ENCODE measurements around the gene TP53TG5.

Gene TP53TG5

DNA sequence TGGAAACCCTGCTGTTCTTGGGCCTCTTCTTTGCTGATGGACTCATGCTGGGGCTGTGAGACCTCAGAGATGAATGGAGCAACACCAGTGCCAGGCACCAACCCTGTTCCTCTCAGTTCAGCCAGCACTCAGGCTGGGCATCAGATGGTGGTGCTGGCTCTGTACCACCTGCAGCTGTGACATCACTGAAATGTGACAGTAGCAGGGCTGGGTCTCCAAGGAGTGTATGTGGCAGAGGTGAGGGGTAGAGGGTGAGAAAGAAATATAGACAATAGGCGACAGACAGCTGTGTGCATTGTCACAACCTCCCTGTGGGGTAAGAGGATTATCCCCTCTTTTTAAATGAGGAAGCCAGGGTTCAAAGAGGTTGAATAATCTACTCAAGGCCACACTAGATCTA, at the start of gene TP53TG5:
TP53TG5 (minus strand) TSS at position 135 of the 400 bp plus-strand sequence; CDS start at position 46, 89 bp downstream.
- no peak for DNase-seq (ENCODE audit: low read depth in 2 of 2, low spot score in 1 of 2)

- DNase-seq (ENCODE audit: low read depth in 2 of 2, low spot score in 1 of 2): no peak
Measured at GRCh38 chr20:45427236-45428149, 49.4 kb upstream of the TP53TG5 start.

GRCh38 chr20:45426320-45427016, 48.3 kb upstream of the TP53TG5 start:
- no peak for DNase-seq (ENCODE audit: low read depth in 2 of 2, low spot score in 1 of 2)

- DNase-seq (ENCODE audit: low read depth in 2 of 2, low spot score in 1 of 2): no peak
Measured at GRCh38 chr20:45425561-45425960, 47.4 kb upstream of the TP53TG5 start.

- DNase-seq (ENCODE audit: low read depth in 2 of 2, low spot score in 1 of 2): no peak
Measured at GRCh38 chr20:45423700-45424099, 45.6 kb upstream of the TP53TG5 start.

DNA sequence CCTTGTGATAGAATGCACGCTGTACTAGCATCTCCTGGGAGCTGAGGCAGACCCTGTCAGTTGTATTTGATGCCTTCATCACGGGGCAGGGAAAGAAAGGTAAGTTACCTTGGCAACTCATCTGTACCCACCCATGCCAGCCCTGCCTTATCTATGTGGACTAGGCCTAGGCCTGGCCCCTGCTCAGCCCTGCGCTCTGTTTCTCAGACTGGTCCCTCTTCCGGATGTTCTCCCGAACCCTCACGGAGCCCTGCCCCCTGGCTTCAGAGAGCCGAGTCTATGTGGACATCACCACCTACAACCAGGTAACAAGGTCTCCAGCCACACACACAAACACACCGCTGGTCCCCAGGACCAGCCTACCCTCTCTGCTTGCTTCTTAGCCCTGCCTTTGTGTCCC, 42.0 kb upstream of the TP53TG5 start:
- DNase-seq (ENCODE audit: low read depth in 2 of 2, low spot score in 1 of 2): no peak

DNA sequence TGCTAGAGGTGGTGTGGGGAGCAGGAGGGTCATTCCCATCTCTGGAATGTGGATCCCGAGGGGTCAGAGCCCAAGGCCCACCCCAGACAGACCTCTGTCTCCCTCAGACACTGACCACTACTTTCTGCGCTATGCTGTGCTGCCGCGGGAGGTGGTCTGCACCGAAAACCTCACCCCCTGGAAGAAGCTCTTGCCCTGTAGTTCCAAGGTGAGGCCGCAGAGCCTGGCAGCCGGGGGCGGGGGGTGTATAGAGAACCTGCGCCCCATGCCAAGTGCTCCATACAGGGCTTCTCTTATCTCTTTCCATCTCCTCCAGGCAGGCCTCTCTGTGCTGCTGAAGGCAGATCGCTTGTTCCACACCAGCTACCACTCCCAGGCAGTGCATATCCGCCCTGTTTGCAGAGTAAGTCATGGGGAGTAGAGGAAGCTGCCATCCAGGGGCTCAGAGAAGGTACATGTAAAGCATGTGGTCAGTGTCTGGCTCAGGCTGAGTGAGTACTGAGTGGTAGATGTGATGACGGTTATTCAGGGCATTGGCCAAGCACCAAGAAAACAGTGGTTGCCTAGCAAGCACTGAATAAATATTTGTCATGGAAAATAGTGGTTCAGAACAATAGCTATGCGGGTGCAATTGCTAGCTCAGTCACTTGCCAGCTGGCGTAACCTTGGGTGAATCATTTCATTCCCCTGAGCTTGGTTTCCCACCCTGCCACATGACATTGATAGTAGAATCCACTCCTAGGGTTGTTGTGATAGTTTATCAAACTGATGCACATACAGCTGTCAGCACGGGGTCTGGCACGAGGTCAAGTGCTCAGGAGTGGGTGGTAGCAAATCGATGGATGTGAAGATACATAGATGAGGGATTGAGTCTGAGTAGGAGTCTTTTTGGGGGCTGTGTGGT, 41.3 kb upstream of the TP53TG5 start:
- no peak for DNase-seq (ENCODE audit: low read depth in 2 of 2, low spot score in 1 of 2)

GRCh38 chr20:45416917-45417316, 38.8 kb upstream of the TP53TG5 start:
- no peak for DNase-seq (ENCODE audit: low read depth in 2 of 2, low spot score in 1 of 2)

DNA sequence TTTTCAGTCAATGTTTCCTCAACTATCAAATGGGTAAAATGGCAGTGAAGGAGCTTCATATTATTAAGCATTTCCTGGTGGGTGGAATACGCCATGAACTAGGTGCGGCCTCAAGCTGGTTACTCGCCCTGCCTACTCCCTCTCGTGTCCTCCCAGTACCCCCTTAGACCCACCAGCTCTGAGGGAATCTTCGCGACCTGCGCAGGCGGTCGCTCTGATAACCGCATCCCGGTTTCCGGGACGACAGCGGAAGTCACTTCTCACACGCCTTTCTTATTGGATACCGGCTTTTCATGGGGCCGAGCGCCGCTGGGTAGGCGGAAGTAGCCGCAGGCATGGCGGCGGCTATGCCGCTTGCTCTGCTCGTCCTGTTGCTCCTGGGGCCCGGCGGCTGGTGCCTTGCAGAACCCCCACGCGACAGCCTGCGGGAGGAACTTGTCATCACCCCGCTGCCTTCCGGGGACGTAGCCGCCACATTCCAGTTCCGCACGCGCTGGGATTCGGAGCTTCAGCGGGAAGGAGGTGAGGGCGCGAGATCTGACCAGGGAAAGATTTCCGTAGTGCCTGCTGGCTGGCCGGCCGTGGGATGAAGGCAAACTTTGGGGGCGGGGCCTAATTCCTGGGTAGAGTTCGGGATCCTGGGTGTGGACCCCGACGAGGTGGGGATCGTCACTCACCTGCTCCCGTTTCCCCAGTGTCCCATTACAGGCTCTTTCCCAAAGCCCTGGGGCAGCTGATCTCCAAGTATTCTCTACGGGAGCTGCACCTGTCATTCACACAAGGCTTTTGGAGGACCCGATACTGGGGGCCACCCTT, 37.9 kb upstream of the TP53TG5 start, which contains the start of gene PIGT:
PIGT (plus strand) TSS at position 320 of the 816 bp plus-strand sequence; CDS start at position 336, 16 bp downstream.
- peak; percentile 69 to 82 for DNase-seq (ENCODE audit: low read depth in 2 of 2, low spot score in 1 of 2)

GRCh38 chr20:45413479-45413878, 35.4 kb upstream of the TP53TG5 start:
- DNase-seq (ENCODE audit: low read depth in 2 of 2, low spot score in 1 of 2): no peak

DNA sequence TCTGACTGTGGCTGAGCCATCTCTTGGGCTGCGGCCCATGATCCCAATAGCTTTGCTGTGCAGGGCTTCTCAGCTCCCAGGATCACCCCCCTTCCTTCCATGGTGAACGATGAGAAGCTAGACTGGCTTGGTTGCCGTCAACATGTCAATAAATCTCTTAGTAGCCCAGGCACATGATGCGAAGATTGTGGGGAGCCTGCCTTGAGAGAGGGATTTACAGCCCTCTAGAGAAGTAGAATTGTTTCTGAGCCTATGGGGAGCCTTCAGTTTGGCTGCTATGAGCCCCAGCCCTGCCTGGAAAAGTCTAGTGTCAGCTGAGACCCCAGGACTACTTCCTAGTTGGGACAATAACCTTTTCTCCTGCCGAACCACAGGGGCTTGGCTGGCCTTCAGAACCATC, 34.5 kb upstream of the TP53TG5 start:
- DNase-seq (ENCODE audit: low read depth in 2 of 2, low spot score in 1 of 2): no peak

GRCh38 chr20:45410887-45411286, 32.8 kb upstream of the TP53TG5 start:
- DNase-seq (ENCODE audit: low read depth in 2 of 2, low spot score in 1 of 2): no peak

DNA sequence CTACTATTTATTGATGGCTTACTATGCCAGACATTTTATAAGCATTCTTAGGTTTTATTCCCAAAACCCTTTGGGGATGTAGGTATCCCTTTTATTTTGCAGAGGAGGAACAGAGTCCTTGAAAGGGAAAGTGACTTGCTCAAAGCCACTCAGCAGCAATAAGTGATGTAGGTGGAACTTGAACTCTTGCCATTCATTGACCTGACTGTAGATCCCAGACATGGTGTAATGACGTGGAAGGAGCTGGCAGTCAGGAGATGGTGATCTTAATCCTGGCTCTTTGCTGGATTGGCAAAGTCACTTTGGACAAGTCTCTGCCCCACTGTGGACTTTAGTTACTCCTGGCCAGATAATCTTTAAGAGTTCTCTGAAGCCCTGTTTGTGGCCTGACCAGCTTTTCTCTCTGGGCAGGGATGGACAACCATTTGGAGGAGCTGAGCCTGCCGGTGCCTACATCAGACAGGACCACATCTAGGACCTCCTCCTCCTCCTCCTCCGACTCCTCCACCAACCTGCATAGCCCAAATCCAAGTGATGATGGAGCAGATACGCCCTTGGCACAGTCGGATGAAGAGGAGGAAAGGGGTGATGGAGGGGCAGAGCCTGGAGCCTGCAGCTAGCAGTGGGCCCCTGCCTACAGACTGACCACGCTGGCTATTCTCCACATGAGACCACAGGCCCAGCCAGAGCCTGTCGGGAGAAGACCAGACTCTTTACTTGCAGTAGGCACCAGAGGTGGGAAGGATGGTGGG, 31.6 kb upstream of the TP53TG5 start:
- DNase-seq (ENCODE audit: low read depth in 2 of 2, low spot score in 1 of 2): no peak

DNA sequence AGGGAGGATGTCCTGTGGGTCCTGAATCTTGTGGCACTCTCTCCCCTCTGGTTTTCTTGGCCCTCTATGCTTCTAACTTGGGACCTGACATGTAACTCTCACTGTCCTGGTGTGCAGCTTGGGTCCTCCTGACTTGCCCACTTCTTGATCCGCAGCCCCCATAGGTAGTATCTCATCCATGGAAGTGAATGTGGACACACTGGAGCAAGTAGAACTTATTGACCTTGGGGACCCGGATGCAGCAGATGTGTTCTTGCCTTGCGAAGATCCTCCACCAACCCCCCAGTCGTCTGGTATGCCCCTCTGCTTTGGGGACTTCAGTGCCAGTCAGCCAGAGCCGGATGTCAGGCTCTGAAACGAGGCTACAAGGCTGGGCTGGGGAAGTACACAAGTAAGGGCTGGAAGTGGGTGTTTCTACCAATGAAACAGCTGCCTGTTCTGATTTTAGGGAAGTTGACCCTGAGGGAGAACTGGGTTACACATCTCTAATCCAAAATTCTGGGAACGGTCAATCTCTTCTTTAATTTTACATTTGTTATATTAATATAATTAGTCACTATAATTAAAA, 30.6 kb upstream of the TP53TG5 start:
- DNase-seq (ENCODE audit: low read depth in 2 of 2, low spot score in 1 of 2): no peak

DNA sequence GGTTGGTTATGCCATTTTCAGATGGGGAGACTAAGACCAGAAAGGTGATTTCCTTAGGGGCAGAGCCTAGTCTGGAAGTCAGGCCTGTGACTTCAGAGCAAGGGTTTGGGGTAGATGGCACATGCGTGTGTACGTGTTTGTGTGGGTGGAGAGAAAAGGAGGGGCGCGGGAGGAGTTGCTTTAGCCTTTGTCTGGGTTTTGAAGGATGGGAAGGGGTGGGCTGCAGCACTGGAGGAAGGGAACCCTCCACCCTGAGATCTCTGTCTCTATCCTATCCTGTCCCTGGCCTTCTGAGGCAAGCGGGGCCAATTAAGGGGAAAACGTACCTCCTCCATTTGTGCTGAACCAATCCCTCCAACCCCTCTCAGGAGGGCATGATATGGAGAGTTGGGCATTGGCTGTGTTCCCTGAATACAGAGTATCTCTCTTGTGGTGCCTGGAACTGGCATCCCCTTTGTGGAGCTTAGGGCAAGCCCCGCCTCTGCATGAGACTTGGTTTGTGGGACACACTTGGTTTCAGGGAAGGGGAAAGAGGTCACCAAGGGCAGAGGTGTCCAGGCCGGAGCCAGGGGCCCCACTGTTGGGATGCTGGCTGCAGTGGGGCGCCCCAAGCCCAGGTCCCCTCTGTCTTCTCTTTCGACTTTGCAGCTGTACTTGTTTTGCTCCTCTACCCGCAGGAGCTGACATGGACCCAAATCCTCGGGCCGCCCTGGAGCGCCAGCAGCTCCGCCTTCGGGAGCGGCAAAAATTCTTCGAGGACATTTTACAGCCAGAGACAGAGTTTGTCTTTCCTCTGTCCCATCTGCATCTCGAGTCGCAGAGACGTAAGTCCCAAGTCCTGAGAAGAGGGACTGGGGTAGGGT, 29.9 kb upstream of the TP53TG5 start, which contains the start of gene DBNDD2:
DBNDD2 (plus strand) TSS at position 507 of the 863 bp plus-strand sequence; CDS start at position 686, 179 bp downstream.
- DNase-seq (ENCODE audit: low read depth in 2 of 2, low spot score in 1 of 2): no peak

GRCh38 chr20:45407067-45407745, 29.1 kb upstream of the TP53TG5 start:
- no peak for DNase-seq (ENCODE audit: low read depth in 2 of 2, low spot score in 1 of 2)

DNA sequence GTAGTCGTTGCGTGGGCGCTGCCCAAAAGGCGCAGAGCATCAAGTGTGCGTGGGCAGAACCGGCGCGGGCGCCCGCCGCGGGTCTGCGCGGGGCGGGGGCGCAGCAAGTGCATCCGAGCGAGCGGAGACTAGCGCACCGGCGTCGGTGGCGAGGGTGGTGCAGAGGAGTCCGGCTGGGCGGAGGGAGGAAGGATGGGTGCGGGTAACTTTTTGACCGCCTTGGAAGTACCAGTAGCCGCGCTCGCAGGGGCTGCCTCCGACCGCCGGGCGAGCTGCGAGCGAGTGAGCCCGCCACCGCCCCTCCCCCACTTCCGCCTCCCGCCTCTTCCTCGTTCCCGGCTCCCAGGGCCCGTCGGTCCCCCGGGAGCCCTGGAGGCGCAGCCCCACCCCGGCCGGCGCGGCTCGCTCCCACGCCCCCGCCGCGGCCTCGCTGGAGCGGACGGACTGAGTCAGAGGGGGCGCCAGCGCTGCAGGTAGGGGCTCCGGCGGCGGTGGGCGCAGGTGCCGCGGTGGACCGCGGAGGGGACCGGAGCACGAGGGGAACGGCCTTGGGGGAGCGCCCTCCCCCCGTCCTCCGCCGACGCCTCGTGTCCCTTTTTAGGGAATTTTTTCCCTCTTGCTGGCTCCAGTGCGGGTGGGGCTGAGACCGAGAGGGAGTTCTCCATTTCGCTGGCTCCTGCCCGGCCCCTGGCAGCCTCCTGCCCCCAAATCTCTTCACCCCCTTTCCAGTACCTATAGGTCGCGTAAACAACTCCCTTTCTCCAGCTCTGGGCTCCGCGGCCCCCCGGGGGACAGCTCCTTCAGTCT, 28.3 kb upstream of the TP53TG5 start:
- no peak for DNase-seq (ENCODE audit: low read depth in 2 of 2, low spot score in 1 of 2)

All from stimulated activated CD8-positive, alpha-beta memory T cell treated with anti-CD3 and anti-CD28 coated beads, Interleukin-4, amount 100 ng/mL, for 1 hour (primary cell).